ENCODE data around the gene SEC23B.
A peak's percentile ranks its signal among the peaks of the same experiment; 100 is the strongest.
"Not testable (repeated sequence)": the region's sequence is repeated elsewhere in the genome, so short reads cannot be mapped to it uniquely, and the experiment has no call there.

SEC23B gene

DNA sequence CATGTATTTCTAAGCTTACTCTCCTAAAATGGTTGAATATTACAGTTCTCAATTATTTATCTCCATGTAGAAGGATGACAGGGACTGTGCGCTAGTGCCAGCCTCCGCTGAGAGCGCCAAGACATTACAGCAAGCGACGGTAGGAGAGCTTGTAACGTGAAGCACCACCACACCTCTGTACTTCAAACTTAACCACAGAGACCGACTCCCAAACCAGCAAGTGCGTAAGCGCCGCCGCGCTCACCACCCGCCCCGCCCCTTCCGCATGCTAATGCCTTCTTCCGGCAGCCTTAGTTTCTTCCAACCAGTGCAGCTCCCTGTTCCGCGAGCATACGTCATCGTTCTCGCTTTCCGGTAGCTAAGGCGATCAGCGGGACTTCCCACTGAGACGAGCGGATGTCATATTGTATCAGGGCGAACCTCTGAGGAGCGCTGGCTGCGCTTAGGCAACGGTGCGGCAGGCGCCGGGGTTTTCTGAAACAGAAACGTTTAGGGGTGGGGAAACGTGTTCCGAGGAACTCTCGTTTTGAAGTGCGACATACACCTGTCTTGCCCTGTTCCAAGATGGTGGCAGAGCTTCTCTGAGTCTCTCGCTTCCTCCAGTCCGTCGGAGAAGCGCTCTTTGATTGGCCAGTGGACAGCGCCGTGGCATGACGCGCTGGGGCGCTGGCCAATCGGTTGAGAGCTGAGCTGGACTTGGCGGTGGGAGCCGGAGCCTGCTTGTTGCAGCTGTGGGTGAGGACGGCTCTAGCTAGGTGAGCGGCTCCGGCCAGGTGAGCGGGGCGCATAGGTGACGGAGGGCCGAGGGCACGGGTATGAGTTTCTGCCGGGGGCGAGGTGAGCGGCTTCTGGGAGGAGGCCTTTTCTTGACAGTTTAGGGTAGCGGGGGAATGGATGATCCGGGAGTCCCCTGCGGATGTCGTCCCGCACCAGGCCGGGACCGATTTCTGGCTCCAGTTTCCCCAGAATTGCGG, at the start of gene SEC23B:
TSS of gene SEC23B (plus strand) at position 723 of the 974 bp plus-strand sequence. CDS start 2,896 bp downstream, outside the sequence.
- peak; percentile 97 for DNase-seq

DNA sequence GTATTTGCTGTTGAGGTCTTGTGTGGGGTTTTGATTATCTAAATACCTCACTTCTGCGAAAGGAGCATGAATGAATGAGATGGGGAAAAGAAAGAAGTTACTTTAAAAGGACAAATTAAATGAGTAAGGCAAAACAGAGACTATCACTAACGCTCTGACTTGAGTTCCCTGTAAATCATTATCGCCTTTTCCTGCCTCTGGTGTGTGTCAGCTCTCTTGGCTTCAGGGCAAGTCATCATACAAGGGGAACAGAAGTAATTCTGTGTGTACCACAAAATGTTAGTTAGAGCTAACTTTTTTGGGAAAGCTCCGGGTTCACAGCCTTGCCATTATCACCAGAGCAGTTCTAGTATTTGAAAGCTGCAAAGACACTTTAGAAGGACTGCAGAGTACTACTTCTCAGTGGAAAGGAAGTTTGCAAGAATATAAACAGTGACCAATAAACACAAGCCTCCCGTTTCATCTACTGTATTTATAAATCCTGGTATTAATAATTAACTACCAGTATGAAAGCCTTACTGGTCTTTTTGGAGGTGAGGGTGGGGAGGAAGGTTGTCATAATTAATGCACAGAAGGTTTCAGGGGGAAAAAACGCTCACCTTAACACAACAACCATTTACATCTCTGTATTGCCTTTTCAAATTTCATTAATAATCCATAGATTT, 42.1 kb upstream of the SEC23B start:
- DNase-seq: no peak

DNA sequence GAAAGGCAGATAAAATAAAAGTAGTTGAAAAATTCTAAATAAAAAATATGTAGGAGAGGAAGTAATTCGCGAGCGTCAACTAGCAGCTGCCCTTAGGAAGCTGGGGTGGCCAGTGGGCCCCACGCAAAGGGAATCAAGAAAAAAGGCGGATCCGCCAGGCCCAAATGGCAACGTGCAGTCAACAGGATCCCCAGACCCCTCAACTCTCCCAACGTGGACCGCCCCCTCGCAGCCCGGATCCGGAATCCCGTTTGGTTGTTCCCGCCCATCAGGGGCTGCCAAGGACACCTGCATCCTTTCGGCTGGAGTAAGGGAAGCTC, 41.2 kb upstream of the SEC23B start:
- DNase-seq: no peak

DNA sequence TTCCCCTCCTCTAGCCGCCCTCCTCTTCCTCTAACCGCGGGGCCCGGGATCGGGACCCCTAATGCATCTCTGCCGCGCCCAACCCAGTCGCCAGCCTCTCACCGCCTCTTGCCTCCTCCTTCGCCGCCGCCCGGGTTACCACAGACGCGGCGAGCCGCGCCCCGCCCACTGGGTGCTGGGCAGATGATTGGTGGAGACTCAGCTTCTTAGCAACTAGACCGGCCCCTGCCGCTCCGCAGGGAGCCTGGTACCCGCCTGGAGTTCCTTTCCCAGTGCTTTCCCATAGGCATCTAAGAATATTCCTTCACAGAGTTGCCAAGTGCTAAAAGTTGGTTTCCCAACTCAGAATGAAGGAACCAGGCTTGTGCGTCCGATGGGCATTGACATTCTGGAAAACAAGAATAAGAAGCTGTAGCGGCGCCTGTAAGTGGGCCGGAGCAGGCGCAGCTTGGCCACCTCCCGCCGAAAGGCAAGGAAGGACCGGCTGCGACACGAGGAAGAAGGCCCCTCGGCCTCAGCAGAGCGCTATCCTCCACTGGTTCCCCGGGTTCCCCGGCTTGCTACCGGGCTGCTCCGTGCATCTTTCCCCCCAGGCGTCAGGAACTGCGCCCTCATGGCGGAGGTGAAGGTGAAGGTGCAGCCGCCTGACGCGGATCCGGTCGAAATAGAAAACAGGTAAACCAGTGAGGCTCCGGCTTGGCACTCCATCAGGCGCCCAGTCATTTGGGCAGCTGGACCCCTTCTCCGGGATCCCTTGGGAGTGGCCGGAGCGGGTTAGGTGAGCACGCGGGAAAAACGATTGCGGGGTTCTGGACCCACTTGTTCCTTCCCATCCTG, 40.6 kb upstream of the SEC23B start, which contains the start of the genes DZANK1 and POLR3F:
TSS of gene DZANK1 (minus strand) at position 137 of the 837 bp plus-strand sequence. CDS start 1,672 bp downstream, outside the sequence.
TSS of gene POLR3F (plus strand) at position 497 of the 837 bp plus-strand sequence. CDS start at position 614, 117 bp downstream.
- peak; percentile 98 for DNase-seq

DNA sequence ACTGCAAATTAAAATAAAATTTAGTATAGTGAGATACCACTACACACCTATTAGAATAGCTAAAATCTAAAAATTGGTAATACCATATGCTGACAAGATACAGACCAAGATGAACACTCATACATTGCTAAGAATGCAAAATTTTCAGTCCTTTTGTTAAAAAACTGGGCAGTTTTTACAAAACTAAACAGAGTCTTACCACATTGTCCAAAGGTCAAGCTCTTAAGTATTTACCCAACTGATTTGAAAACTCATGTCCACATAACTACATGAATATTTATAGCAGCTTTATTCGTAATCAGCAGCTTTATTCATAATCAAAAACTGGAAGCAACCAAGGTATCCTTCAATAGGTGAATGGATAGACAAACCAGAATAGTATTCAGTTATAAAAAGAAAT, 30.5 kb upstream of the SEC23B start:
- no peak for DNase-seq

DNA sequence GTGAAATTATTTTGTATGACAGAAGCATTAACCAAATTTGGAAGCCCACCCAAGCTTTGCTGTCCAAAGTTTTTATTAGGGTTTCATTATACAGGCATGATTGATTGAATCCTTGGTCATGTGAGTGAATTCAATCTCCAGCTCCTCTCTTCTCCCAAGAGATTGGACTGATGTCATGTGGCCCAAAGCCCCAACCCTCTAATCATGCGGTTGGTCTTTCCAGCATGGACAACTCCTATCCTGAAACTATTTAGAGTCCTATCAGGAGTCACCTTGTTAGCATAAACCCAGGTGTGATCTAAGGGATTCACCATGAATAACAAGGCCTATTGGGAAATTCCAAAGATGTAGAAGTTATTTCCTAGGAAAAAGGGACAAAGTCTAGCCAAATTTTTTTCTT, 29.9 kb upstream of the SEC23B start:
- DNase-seq: no peak

DNA sequence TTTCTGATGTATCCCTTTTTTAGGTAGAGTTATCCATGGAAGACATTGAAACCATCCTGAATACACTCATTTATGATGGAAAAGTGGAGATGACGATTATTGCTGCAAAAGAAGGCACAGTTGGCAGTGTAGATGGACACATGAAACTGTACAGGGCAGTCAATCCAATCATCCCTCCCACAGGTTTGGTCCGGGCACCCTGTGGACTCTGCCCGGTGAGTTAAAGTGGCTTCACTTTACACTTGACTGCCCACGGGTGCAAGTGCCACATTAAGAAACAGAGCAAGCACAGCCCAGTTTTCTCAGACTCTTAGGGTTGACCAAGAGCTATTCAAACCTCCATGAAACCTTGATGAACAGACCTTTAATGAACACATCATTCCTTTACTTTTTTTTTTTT, 26.1 kb upstream of the SEC23B start:
- no peak for DNase-seq

DNA sequence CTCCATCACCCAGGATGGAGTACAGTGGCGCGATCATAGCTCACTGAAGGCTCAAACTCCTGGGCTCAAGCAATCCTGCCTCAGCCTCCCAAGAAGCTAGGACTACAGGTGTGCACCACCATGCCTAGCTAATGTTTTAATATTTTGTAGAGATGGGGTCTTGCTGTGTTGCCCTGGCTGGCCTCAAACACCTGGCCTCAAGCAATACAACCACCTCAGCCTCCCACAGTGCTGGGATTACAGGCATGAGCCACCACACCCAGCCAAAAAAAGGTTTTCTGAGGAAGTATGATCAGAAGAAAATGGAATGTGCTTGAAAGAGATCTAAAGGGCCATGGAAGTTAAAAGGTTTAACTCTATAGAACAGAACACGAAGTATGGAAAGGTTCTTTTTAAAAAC, 19.4 kb upstream of the SEC23B start:
- no peak for DNase-seq

DNA sequence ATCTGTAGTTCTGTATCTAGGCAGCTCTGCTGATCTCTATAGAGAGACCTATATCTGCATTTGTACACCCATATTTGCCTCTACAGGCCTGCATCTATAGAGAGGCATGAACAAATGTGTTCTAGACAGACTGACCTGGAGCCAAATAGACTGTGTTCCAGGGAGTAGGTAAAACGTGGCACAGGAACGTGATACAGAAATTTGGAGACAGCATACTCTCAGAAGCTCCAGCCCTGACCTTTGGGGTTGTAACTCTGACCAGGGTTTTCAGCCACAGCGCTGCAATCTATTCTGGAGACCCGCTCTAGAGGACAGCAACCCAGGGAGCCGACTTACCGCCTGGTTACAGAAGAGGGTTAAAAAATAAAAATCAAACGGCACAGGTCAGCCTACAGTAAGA, 11.7 kb upstream of the SEC23B start:
- DNase-seq: no peak

DNA sequence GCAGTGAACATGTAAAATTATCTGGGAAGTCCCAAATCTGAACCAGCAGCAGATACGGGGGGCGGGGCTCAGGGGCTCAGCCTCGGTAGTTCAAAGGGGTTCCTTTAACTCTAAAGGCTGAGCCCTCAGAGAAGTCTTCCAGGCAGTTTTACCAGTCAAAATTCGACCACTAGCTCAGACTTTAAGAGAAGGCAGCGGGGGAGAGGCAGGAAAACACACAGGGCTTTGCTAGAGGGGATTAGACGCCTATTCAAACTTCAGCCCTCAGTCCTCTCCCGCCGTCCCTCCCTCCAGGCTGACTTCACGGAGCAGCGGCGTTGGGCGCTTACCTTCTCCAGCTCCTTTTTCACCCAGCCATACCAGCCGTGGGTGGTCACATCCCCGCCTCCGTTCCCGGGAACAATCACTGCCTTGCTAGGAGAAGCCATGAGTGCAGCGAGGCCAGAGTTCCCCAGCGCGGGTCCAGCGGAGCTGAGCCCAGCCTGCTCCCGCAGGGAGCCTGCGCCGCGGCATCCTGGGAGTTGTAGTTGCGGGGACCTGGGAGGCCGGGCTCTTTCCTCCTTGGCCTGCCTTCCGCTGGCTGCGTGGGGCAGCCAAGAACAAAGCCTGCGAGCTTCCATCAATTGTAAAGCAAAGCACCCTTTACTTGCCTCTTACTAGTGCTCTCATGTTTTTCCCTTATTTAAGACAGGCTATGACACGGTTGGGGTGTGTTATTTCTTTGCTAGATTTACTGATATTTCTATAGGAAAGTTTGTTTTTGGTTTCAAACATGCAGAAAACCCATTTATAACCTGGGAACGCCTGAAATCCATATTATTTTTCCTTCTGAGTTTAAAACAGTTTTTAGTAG, 10.8 kb upstream of the SEC23B start, which contains the start of gene RBBP9:
TSS of gene RBBP9 (minus strand) at position 486 of the 853 bp plus-strand sequence. CDS start at position 428, 58 bp downstream.
- DNase-seq: peak; percentile 58

DNA sequence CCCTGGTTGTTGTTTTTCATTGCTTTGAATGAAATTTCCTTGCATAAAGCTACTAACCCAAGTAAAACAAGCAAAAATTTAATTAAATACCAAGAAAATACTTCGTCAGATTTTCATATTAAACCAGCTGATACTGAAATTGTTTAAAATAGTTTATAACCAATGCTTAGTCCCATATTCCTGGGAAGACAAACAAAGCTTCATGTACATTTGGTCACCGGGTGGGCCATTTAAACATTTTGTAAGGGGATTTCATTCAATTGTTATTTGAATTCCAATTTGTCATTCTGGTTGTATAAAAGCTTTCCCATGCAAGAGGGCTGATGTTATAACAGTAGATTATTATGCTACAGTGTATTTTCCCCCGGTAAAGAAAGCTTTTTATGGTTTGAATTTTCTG, 10.1 kb upstream of the SEC23B start:
- no peak for DNase-seq

DNA sequence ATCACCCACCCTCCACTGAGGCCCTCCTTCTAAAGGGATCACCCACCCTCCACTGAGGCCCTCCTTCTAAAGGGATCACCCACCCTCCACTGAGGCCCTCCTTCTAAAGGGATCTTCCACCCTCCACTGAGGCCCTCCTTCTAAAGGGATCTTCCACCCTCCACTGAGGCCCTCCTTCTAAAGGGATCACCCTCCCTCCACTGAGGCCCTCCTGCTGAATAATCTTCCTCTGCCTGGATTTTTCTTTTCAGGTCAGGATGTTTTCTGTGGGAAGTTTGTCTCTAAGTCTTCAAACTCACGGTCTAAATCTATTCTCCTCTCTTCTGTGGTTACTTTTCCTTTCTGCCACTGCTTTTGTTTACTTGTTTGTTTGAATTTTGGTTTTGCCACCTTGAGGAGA, 6.1 kb upstream of the SEC23B start:
- DNase-seq: not testable (repeated sequence)

DNA sequence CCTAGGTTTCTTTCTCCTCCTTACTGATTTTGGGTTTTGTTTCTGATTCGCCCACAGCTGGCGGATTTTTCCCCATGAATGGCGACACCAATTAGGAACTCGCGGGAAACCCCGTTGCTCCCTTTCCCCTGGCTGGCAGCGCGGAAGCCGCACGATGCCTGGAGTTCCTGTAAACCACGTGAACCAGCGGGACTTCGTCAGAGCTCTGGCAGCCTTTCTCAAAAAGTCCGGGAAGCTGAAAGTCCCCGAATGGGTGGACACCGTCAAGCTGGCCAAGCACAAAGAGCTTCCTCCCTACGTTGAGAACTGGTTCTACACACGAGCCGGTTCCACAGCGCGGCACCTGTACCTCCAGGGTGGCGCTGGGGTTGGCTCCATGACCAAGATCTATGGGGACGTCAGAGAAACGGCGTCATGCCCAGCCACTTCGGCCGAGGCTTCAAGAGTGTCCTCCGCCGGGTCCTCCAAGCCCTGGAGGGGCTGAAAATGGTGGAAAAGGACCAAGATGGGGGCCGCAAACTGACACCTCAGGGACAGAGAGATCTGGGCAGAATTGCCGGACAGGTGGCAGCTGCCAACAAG, 3.2 kb upstream of the SEC23B start:
- DNase-seq: no peak

DNA sequence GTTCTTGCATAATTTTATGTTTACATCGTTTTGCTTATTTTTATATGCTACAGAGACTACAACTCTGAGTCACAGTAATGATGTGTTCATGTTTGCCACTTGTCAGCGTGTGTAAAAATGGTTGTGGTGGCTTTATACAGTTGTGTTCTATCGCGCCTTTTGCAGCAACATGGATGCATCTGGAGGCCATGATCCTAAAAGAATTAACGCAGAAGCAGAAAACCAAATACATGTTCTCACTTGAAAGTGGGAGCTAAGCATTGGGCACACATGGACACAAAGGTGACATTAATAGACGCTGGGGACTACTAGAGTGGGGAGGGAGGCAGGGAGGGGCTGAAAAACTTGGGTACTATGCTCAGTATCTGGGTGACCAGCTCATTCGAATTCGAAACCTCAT, 996 bp upstream of the SEC23B start:
- DNase-seq: no peak

DNA sequence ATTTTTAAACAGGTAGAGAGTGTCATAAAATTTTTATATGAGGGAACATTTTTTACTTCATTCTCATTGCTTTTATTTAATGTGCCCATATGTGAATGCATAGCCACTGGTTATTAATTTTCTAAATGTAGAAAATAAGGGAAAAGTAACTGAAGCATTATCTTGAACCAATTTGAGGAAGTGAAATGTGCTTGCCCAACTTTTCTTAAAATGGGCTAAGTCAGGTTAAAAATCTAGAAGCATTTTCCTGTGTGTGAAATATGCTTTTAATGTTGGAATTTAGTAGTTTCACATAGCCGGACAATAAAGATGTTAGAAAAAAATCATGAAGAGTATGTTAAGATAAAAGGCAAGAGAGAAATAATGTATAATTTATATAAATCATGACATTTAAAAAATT, 3.8 kb downstream of the SEC23B start:
- DNase-seq: no peak

DNA sequence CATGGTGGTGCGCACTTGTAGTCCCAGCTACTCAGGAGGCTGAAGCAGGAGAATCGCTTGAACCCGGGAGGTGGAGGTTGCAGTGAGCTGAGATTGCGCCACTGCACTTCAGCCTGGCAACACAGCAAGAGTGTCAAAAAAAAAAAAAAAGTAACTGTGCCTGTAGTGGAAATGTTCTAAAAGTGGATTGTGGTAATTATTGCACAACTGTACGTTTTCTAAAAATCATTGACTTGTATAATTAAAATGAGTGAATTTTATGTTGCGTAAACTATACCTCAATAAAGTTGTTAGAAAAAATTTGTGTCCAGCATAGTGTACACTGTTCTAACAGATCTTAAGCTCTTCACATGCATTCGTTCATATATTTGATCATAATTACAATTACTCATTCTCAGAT, 5.5 kb downstream of the SEC23B start:
- no peak for DNase-seq

DNA sequence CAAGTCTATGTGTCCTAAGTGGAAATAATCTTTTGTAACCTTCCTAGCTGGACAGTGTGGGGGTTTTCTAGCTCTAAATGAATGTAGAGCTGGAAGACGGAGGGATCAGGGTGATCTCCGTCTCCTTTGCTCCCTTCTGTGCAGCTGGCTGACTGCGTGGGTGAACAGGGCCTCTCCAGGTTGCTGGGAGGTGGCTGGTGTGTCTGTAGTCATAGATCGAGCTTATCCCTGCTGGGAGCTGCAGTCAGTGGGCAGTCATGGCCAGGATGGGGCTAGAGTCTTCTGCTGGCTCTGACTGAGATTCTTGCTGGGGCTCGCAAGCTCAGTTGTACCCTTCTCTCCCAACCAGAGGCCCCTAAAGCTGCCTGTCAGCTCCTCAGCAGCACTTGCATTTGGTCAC, 6.4 kb downstream of the SEC23B start:
- DNase-seq: no peak

DNA sequence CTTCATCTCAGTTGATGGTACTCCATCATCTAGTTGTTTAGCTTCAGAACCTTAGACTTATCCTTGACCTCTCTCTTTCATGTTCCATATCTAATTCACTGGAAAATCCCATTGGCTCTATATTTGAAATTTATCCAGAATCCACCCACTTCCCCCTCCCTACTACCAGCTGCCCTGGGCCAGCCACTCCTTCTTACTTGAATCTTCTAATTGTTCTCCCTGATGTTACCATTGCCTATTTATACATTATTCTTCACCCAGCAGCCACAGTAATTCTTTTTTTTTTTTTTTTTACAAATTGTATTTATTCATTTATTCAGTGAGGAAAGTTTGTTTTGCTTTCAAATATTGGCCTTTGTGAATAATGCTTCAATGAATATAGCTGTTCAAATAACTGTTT, 8.2 kb downstream of the SEC23B start:
- DNase-seq: no peak

DNA sequence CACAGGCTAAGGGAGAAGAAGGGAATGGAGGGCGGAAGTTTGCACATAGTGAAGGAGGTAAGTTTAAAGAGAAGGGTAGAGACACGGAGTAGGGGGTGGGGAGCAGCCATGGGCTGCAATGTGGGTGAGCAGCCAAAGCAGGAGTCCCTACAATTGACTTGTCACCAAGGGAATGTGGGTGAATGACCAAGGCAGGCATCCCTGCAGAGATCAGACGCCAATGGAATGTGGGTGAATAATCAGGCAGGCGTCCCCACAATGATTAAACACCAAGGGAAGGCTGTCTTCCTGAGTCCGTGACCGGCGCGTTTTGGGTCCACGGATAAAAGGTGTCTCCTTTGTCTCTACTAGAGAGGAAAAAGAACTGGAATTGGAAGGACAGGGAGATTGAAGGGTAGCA, 14.3 kb downstream of the SEC23B start:
- DNase-seq: not testable (repeated sequence)

DNA sequence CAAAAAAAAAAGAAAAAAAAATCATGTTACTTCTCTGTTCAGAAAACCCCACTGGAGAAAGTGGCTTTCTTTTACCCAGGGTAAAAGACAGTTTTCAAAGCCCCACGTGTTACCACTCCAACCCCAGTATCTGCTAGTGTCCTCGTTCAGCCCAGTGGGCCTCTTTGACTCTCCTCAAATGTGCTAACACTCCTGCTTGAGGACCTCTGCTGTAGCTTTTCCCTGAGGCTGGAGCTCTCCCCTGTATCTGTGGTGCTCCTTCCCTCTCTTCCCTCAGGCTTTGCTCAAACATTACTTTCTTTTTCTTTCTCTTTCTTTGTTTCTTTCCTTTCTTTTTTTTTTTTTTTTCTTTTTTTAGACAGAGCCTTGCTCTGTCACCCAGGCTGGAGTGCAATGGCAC, 15.3 kb downstream of the SEC23B start:
- DNase-seq: no peak

DNA sequence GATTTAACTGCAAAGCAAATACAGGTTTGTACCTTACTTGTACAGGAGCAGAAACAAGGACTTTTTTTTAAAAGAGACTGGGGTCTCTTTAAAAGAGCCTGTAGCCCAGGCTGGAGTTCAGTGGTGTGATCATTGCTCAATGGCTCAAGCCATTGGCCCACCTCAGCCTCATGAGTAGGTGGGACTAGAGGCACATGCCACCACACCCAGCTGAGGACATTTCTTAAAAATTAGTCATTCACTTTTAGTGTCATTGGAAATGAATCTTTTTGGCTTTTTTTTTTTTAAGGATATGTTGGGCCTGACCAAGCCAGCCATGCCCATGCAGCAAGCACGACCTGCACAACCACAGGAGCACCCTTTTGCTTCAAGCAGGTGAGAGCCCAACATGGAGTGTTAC, 16.9 kb downstream of the SEC23B start:
- DNase-seq: no peak

DNA sequence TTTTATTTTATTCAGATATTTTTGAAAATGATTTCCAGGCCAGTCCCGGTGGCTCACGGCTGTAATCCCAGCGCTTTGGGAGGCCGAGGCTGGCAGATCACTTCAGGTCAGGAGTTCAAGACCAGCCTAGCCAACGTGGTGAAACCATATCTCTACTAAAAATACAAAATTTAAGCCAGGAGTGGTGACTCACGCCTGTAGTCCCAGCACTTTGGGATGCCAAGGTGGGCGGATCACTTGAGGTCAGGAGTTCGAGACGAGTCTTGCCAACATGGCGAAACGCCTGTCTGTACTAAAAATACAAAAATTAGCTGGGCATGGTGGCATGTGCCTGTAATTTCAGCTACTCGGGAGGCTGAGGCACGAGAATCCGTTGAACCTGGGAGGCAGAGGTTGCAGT, 19.0 kb downstream of the SEC23B start:
- not testable (repeated sequence) for DNase-seq

Measured in KG1 (cell line).